Smooth muscle cell of the brain vasculature (primary cell): ENCODE data around the gene CDH5.

ENCODE experiments used
- DNase-seq: peaks from one replicate; pipeline ENCODE4 v3.0.0-alpha.2; 2012; ENCODE audit warnings: low read depth, low spot score

CDH5 gene

GRCh38 chr16:66374176-66374575 lies 7.7 kb downstream of the CDH5 start:
- no peak for DNase-seq

DNA sequence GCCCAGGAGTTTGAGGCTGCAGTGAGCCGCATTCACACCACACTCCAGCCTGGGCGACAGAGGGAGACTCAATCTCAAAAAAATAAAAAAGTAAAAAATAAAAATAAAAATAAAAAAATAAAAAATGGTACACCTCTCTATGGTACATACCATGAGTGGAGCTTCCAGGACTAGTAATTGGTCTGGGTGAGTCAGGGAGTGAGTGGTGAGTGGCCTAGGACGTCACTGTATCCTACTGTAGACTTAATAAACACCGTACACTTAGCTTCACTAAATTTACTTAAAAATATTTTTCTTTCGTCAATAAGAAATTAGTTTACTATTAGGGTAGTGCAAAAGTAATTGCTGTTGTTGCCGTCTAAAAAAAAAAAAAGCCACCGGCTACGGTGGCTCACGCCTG lies 9.0 kb downstream of the CDH5 start:
- DNase-seq, result no peak

GRCh38 chr16:66376114-66376513 lies 9.6 kb downstream of the CDH5 start:
- DNase-seq, result no peak

DNA sequence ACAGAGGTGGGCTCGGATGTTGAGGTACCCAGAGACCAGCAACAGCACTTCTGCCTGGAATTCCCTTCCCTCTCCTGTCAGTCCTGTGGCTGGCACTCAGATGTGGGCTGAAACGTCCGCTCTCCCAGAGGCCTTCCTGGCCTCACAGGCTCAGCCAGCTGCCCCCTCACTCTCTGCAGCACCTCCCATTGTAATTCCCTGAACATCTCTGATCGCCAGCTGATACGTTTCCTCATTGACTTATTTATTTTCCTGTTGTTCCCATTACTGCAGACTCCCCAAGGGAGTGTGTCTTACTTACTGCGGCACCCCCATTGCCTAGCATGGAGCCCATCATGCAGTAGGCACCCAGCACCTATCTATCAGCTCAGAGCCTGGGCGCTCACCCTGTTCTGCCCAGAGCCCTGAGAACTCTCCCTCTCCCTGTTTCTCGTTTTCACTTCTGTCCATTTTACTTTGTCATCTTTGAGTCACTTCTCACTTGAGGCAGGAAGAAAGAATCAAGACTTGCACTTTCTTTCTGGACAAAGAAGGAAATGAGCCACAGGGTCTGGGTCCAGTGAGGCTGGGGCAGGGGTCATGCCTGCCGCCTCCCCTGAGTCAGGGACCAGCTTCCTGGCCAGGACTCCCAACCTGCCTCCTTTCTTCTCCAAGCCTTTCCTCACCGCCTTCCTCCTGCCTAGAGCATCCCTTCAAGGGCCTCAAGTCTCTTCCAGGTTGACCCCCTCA lies 10.2 kb downstream of the CDH5 start:
- DNase-seq, result no peak

DNA sequence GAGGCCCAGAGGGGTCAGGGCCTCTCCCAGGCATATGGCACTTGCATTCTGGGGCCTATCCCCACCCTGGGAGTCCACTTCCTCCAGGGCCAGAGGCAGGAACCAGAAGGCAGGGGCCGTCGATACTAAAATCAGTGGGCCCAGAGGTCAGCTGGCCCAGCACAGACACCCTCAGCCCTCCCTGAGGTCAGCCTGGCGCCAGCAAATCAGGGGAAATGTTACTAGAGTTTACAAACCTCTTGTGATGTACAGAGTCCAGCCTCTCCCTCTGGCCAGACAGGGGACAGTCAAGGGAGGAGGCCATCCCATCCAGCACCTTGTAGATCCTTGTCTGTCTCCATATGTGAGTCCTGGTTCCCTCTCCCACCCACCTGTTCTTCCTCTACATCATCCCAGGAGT lies 10.8 kb downstream of the CDH5 start:
- DNase-seq, result no peak

DNA sequence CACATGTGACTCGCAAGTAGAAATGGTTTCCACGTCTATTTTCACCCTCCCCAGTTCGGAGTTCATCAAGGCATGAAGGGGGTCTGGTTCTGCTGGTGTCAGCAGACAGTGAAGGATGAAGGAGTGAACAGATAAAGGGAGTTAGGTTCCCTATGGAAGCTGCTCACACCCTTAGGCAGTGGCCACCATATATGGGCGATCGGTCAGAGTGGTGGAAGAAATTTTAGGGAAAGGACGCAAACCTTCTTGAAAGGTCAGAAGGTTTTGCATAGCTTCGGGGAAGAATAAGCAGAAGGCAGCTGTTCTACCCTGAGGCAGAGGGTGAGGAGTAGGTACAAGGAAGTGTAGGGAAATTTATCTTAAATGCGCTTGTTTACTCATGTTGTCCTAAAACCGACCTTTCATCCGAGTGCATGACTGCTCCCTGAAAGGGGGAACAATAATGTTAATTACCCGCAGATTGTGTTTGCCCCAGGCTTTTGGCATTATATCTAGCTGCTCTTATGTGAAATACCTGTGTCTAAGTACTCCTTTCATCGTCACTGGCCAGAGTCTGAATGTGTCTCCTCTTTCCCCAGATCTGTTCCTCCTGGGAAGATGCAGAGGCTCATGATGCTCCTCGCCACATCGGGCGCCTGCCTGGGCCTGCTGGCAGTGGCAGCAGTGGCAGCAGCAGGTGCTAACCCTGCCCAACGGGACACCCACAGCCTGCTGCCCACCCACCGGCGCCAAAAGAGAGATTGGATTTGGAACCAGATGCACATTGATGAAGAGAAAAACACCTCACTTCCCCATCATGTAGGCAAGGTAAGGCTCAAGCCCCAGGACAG lies 12.5 kb downstream of the CDH5 start:
- DNase-seq, result no peak

DNA sequence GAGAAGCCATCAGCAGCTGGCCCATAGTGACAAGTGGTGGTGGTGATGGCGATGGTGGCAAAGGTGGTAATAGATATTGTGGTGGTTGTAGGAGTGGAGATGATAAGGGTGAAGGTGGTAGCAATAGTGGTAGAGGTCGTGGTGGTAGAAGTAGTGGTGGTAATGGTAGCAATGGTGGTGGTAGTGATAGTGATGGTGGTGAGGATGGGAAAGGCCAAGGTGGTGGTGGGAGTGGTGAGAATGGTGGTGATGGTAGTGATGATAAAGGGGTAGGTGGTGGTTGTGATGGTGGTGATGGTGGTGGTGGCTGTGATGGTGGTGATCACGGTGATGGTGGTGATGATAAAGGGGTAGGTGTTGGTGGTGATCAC lies 13.1 kb downstream of the CDH5 start:
- no peak for DNase-seq

DNA sequence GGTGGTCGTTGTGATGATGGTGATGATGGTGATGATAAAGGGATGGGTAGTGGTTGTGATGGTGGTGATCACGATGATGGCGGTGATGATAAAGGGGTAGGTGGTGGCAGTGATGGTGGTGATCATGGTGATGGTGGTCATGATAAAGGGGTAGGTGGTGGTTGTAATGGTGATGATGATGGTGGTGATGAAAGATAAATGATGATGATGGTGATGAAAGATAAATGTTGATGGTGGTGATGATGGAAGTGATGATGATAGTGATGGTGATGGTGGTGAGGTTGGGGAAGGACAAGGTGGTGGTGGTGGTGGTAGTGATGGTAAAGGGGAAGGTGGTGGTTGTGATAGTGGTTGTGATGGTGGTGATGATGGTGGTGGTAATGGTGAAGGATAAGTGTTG lies 13.9 kb downstream of the CDH5 start:
- DNase-seq, result no peak

DNA sequence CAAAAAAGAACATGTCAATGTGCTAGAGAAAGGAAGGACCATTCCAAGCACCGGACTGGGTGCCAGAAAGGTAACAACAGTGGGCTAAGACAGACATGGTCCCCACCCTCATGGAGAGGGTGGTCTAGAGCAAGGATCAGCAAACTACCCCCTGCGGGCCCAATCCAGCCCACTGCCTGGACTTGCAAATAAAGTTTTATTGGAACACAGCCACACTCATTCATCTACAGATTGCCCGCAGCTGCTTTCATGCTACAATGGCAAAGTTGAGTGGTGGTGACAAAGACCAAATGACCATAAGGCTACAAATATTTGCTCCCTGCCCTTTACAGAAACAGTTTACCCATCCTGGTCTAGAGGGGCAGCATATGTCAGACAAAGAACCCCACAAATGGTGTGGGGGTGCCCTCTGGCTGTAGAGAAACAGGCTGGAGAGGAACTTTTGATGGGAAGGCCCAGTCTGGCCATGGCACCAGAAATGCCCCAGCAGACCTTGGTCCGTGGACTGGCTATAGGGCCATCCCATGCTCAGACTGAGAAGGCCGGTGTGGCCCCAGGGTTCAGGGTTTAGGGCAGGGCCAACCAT lies 15.2 kb downstream of the CDH5 start:
- no peak for DNase-seq

DNA sequence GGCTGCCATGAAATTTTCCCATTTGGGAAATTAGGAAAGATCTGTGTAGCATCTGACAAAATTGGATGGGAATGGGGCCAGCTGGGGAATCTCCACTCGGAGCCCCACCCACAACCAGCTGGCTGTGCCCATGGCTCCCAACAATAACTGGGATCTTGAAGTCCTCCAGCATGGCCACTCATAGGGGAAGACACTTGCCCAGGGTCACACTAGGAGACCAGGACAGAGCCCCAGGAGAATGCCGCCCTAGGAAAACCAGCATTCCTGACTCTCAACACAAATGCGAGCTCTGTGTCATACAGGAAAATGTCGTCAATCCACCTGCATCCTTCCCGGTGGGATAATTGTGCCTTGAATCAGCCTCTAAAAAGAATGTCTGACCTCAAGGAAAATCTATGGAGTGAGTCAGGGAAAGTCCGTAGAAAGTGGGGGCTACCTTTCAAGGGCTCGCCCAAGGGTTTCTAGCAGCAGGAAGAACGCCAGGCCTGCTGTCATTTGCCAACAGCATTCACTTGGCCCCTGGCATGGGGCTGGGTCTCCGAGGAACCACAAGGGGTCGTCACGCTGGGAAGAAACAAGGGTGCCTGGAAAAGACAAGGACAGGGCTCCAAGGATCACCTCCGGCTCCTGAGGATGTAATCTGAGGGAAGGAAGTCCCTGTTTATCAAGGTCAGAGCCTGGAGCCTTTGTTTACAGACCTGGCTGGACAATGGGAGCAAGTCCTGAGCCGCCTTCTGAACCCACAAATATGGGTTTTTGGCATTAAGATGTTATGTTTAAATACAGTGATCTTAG lies 15.9 kb downstream of the CDH5 start:
- no peak for DNase-seq

GRCh38 chr16:66382966-66383299 lies 16.4 kb downstream of the CDH5 start:
- DNase-seq, result no peak

DNA sequence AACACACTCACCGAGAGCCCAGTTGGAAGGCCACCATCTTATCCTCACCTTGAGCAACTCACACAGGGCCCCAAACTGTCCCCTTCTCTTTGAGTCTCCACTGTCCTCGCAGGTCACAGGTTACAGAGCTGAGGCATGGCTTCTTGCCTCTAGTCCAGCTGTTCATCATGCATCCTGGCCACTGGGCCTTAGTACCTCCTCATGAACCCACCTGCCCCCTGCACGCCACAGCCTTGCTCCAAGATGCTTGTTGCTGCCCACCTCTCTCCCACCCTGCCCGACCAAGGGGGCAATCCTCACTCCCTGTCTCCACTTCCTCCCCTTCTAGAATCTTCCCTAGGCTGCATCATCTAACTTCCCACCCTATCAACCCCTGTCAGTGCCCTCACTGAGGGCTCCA lies 17.1 kb downstream of the CDH5 start:
- no peak for DNase-seq

- no peak for DNase-seq
These were observed 18.9 kb downstream of the CDH5 start for GRCh38 chr16:66385415-66385814.

GRCh38 chr16:66386629-66387622 lies 20.4 kb downstream of the CDH5 start:
- no peak for DNase-seq

- no peak for DNase-seq
These were observed 21.4 kb downstream of the CDH5 start for GRCh38 chr16:66387817-66388332.

- no peak for DNase-seq
These were observed 22.1 kb downstream of the CDH5 start for GRCh38 chr16:66388350-66389139.

DNA sequence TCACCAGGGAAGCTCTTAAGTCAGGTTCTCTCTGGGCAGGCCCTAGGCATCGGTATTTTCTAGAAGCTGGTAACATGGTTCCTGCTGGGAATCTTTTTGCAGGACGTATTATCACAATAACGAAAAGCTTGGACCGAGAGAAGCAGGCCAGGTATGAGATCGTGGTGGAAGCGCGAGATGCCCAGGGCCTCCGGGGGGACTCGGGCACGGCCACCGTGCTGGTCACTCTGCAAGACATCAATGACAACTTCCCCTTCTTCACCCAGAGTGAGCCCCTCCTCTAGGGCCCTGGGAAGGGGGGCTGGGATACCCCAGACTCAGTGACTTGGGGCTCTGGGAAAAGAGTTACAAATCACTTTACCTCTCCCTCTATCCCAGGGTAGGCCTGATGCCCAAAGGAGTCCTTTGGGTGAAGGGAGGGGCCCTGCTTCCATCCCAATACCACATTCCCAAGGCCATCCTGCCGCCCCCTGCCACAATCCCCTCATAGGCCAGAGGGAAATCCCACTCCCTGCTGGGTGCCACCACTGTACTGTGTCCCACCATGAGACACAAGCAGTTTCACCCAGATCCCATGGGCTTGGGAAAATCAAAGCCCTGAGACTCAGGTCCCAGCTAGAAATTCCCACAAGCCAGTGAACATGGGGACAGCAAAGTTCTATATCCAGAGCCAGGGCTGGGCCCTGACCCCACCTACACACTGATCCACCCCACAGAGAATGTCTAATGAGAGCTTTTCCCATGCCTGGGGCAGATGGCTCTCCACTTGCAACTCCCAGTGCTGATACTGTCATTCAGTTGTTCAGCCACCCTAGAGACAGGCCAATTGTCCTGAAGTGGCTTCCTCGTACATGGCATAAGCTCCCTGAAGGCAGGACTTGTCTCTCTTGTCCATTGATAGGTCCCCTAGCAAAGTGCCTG lies 23.0 kb downstream of the CDH5 start:
- DNase-seq, result no peak

- no peak for DNase-seq
These were observed 24.0 kb downstream of the CDH5 start for GRCh38 chr16:66390346-66391108.
